PC-9 (cell line): ENCODE measurements around the gene PPP1R9A.

Experiments
- EZH2 ChIP-seq: fragments of 200-600 bp; sonication (generic); IDR thresholded peaks from 2 replicates; pipeline ENCODE4 v1.8.0; 2017; ENCODE audit warnings: antibody characterized with exemption, low read depth
- TF ChIP-seq, protein P1 (sequence below): fragments of 200-600 bp; sonication (generic); conservative IDR thresholded peaks from 2 replicates; pipeline ENCODE4 v1.6.1; 2017; ENCODE audit warnings: mixed run types, antibody characterized with exemption, mild to moderate bottlenecking, moderate library complexity

DNA sequence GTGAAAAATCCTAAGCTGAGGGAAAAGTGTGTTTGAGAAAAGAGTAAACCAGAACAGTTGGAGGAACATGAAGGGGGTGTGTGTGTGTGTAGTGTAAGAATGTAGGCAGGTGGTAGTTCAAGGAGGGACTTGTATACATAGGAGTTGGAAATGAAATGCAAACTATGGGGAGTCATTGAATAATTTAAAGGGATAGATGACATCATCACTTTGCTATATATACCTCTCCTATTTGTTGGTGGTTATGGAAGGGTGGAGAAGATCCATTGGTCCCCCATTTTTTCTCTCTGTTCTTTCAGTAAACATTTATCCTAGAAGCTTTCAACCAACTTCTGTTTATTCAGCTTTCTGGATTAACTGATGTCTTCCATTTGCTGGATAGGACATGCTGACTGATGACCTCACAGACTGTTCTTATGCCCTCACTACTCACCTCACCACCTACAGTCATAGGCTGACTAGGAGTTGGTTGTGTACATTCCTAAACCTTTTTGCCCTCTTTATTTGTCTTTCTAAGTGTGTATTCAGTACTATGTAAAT, 20.8 kb downstream of the PPP1R9A start:
- TF ChIP-seq, protein P1, sequence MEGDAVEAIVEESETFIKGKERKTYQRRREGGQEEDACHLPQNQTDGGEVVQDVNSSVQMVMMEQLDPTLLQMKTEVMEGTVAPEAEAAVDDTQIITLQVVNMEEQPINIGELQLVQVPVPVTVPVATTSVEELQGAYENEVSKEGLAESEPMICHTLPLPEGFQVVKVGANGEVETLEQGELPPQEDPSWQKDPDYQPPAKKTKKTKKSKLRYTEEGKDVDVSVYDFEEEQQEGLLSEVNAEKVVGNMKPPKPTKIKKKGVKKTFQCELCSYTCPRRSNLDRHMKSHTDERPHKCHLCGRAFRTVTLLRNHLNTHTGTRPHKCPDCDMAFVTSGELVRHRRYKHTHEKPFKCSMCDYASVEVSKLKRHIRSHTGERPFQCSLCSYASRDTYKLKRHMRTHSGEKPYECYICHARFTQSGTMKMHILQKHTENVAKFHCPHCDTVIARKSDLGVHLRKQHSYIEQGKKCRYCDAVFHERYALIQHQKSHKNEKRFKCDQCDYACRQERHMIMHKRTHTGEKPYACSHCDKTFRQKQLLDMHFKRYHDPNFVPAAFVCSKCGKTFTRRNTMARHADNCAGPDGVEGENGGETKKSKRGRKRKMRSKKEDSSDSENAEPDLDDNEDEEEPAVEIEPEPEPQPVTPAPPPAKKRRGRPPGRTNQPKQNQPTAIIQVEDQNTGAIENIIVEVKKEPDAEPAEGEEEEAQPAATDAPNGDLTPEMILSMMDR, result no peak
- no peak for TF ChIP-seq EZH2
